Amygdala (tissue), 56 donors: Measurements from ENCODE around the gene OXGR1.

Experiments used
- DNase-seq, 56 donors: peaks; one replicate each; lab custom pipeline; 2025; lab: John Stamatoyannopoulos, UW

OXGR1 gene

DNA sequence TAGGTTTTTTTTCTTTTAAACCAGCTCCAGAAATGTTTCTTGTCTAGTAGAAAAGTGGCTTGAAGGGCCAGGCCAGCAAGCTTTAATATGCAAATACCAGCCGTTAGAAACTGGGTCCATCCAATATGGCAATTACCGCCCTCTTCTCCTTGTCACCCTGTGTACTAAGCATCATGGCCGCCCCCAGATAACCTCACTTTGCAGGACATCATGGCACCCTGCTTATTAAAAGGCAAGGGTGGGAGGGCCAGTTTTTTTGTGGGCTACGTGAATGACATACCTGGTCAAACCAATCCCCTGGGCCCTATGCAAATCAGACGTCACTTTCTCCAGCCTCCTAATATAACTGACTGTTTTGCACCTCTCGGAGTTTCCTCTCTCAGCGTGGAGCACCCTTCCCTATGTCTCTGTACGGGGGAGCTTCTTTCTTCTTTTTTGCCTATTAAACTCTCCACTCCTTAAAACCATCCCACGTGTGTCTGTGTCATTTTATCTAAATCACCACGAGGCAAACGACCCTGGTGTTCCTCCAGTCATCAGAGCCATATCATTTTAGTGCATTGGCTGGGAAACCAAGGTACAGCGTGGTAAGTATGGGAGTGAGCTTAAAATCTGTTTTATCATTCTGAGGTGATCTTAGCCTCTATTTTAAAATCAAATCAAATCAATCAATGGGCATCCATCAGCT is 27.7 kb downstream of the OXGR1 start:
- DNase-seq = no peak

DNA sequence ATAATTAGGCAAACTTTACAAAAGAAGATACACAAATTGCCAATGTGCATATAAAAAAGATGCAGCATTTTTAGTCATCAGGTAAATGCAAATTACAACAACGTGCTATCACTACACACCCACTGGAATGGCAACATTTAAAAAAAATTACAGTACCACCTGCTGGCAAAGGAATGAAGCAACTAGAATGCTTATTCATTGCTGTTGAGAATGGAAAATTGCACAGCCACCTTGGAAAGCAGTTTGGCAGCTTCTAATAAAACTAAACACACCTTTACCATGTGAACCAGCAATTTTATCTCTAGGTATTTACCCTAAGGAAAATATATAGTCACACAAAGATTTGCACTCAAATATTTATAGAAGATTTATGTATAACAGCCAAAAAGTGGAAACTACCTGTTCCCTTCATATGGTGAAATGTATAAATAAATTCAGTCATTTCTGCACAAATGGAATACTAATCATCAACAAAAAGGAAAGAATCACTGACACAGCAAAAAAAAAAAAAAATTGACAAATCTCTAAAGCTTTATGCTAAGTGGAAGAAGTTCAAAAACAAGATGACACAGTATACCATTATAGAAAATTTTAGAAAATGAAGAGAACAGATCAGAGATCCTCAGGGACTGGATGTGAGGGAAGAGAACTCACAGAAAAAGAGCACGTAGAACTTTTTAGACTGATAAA is 30.3 kb downstream of the OXGR1 start:
- DNase-seq = no peak

DNA sequence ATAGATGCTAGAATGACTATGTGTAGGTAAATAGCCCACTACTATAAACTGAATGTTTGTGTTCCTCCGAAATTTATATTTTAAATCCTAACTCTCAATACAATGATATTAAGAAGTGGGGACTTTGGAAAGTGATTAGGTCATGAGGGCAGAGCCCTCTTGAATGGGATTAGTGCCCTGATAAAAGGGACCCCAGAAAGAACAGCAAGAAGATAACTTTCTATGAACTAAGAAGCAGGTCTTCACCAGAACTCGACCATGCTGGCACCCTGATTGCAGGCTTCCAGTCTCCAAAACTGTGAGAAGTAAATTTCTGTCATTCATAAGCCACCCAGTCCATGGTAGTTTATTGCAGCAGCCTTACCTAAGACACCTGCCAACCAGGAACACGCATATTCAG is 33.9 kb downstream of the OXGR1 start:
- DNase-seq = no peak

DNA sequence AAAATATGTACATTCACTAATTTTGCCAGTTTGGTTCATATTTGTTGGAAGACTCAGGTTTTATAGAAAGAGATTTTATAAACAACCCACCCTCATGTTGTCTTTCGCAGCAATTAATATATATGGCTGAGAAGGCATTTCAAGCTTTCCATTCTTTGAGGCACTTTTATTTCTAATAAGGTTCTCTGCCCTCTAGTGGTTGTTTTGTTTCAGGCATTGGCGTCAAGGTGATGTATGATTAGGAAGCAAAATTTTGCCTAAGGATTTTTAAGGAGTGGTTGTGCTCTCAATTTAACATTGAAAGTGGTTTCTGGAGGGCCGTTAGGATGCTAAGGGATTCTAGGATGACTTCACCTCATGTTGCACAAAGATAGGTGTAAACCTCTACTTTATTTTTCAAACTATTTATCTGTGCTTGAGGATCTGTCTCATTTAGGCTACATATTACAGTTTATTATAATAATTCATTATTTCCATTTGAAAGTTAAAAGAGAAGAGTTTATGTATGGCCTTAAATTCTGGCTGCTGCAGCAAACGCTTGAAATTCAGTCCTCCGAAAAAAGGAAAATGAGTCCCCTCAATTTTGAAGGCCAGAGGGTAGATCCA is 35.9 kb downstream of the OXGR1 start:
- DNase-seq = peak in 2 of 56 donors; percentile 22 to 61

DNA sequence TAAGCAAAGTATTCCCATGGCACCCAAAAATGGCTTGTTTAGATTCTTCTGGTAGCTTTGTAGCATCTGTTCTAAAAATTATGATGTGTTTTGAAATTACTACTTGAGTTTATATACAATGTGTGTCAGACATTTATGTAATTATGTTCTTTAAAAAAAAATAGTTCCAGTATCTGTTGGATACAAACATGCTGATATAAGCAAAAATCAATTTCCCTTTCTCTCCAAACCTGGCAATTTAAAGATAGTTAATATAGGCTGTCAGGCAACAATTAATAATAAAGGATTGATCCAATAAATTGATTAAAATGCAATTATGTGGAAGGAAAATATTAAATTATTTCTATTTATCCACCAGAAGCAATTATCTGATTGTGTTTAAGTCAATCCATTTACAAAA is 41.7 kb downstream of the OXGR1 start:
- DNase-seq = no peak

- DNase-seq = no peak
Measured at GRCh38 chr13:96948127-96948526, 46.1 kb downstream of the OXGR1 start.

DNA sequence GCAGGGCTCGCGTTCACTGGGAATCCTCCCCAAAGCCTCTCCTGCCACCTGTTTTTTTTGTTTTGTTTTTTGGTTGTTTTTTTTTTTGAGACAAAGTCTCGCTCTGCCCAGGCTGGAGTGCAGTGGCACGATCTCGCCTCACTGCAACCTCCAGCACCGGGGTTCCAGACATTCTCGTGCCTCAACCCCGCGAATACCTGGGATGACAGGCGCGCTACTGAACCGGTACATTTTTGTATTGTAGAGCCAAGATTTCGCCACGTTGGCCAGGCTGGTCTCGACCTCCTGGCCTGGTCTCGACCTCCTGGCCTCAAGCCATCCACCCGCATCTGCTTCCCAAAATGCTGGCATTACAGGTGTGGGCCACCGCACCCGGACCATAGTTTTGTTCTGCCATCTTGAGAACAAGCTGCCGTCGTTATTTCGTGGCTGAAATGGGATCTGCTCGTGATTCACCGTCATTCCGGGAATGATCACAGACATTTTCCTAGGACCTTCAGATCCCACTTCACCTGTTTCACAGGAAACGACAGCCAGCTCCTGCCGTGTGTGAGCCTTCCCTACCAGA is 46.8 kb downstream of the OXGR1 start:
- no peak for DNase-seq

DNA sequence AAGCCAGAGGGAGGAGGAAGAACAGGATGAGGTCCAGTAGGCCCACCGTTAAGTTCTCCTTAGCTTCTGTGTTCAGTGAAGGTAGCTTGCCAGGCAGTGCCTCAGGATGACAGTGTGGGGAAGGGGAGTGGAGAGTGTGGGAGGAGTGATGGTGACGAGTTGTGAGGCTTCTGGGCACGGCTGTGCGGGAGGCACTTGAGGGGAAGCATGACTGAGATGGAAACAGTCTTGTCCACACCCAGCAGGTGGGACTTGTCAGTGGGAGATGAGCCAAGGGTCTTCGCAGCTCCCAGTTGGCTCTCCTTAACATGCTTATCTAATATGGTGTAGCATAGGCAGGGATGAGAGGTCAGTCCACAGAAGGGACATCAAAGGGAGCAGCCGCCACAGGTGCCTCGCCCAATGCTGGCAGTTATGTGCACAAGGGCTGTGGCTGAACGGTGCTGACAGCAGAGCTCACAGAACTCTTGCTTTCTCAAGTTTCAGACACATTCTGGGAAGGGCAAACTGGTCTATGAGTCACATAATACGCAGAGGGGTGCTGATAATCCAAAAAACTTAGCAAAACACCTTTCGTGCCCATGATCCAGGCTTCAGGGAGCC is 47.5 kb downstream of the OXGR1 start:
- DNase-seq = no peak

- DNase-seq = no peak
Measured at GRCh38 chr13:96940961-96941360, 53.3 kb downstream of the OXGR1 start.

- DNase-seq = no peak
Measured at GRCh38 chr13:96935901-96936300, 58.4 kb downstream of the OXGR1 start.
